Ammon's horn (tissue), 1 donor: ENCODE results near the gene IQCM.

Experiments
- DNase-seq: peaks from one replicate; pipeline ENCODE4 v3.0.0-alpha.2; 2016; ENCODE audit warnings: low spot score

IQCM gene

GRCh38 chr4:149711593-149712365 lies 103.9 kb downstream of the IQCM start:
- no peak for DNase-seq

DNA sequence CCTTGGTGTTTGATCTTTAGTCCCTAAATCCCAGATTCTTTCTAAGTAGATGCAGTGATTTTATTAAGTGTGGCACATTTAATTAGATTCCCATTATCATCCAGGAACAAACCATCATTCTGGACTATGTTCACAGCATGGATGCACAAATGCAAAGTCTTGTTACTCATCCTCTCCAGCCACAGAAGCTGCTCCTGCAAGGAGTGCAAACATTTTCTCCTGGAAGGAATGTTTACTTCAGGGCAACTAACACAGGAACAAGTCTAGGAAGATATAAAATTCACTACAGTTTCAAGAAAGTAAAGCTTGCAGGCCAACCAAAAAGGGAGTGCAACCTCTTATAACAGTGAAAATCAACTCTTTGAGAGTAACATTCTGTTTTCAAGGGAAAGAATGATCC lies 106.0 kb downstream of the IQCM start:
- no peak for DNase-seq

DNA sequence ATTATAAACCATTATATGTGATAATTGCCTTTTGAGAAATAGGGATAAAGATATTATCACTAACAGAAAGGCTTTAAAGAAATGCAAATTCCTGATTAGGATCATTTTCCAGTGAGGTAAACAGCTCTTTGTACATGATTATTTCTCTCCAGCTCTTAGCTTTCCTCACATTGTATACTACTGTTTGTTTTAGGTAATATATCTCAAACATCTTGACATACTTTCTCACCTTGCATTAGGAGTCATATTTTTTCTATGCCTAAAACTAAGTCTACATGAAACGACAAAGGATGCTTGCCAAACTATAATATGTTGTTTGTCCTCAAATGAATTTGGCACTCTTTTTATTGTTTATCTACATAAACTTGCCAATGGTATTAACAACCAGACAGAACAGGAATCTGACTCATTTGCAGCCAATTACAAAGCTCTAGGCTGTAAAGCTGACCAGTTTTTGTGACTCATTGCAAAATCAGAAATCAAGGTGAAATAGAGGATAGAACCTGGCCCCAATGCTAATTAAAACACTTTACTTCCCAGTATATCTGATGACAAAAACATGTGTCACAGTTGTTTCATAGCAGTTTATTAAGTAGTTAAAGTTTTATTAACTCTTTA lies 107.0 kb downstream of the IQCM start:
- DNase-seq = no peak

DNA sequence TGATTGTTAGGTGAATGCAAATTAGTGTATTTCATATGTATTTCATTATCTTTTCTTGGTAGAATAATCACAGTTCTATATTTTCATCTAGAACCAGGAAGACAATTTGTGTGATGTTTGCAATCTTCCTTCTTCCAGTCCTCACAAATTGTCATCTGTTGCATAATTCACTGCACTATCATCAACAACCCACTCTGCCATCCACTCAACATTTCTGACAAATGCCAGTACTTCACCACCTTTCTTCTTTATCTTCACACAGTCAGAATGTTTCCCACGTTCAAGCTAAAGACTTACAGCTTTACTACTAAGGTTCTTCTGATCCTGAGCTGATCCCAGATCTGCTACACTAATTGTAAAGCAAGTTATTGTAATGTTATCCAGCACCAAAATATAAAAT lies 107.8 kb downstream of the IQCM start:
- no peak for DNase-seq

DNA sequence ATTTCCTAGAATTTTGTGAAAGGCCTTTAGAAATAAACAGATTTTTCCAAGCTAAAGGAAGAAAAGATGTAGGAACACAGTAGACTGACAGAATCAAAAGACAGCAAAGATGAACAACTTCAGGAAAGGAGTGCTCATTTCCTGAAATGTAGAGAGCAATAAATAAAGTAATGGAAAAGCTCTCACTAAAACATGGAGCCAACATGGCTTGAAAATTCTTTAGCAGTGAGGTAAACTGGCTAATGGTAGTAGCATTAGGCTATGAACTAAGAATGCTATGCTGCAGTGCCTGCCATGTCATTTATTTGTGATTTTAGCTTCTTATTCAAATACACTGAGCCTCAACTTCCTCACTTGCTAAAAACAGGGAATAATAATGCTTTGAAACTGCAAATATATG lies 108.7 kb downstream of the IQCM start:
- DNase-seq = no peak

GRCh38 chr4:149702414-149703293 lies 113.0 kb downstream of the IQCM start:
- DNase-seq = no peak

GRCh38 chr4:149701435-149702156 lies 114.0 kb downstream of the IQCM start:
- DNase-seq = no peak

DNA sequence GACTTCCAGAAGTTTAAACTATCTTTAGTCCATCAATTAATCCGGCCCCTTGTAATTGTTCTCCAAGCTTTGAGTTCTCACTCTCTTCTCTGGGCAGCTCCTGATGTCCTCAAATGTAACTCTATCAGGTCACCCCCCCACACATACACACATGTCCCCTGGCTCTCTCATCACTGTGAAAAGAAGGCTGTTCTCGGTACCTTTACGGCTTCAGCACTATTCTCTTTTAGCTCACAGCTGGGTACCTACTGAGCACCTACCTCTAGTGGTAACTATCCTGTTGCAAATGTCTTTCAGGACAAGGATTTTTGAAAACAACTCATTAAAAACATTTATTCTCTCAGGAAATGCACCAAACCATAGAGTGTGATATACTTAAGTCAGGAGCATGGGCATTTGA lies 115.4 kb downstream of the IQCM start:
- no peak for DNase-seq

DNA sequence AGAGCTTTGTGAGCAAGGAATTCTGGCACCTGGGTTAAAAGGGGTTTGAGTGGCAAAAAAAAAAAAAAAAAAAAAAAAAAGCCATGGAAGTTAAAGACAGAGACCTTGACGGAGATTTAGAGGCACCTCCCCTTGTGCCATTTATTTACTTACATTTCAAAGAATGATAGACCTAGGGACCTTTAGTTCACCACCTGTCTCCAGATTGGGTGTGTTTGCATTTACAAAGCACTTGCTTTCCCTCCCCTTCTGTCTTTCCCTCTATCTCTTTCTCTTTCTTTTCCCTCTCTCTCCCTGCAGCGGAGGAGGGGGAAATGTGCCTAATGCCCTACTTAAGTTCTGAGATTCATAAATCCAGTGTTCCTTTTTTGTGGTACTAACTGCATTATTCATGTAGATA lies 116.0 kb downstream of the IQCM start:
- DNase-seq = no peak

DNA sequence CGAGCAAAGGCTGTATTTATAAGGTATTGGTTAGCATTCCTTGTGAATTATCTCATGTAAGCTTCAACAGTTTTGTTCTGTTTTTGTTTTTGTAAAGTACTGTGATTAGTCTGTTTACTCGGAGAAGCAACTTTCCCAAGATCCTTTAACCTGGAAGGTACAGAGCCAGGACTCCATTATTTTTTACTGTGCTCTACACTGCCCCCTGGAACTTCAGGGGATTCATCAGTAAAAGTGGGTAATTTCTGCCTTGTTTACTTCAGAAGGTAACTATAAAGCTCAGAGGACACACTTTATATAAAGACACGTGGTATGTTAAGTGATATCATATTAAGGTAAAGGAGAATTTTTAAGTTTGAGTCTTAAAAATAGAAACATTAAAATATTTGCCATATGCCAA lies 124.9 kb downstream of the IQCM start:
- no peak for DNase-seq

DNA sequence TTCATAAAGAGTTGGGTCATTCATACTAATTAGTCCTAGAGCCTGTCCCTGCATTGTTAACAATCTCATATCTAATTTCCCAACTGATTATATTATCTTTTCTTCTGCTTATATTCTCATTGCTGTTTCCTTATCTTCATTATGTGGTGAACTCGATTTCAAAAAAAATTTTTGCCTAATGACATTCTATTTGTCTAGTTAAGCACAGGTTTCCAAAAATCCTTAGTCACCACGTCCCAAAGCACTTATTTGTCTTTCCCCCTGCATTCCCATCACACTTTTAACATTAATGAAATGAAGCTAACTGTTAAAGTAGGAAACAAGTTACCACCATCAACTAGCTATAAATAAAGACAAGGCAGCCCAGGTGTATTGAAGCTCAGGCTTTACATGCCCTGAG lies 131.1 kb downstream of the IQCM start:
- no peak for DNase-seq

- DNase-seq = no peak
Observed at GRCh38 chr4:149676076-149676475, 139.6 kb downstream of the IQCM start.

DNA sequence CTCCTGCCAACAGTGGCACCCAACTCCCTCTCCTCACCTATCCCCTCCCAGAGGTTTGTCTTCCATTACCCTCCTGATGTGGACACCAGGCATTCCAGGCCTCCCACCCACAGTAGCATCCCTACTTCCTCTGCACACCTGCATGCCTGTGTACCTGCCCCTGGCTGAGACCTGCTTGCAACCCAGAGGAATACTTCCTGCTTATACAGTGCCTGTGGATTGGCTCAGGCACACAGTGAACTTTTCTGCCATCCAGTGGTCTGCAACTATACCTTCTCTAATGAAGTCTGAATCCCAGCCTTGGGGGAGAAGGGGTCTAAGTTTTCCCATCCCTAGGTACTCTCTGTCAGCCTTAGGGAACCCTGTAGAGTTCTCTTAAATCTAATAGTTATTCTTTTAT lies 169.9 kb downstream of the IQCM start:
- no peak for DNase-seq

- DNase-seq = no peak
Observed at GRCh38 chr4:149638073-149638472, 177.6 kb downstream of the IQCM start.

DNA sequence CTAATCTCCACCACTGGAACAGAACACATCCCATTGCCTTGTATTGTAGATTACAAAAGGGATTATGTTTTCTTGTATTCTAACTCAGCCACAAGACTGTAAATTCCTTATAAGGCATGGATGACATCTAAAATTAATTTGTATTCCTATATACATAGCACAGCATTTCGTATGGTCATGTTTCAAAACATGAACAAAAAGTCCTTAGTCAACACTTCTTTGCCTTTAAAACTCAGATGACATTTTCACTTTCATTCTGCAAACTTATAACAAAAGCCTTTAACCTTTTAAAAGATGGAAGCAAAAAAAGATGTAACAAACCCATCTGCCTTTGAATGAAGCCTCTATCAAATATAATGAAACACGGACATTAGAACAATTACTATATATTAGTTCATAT lies 181.3 kb downstream of the IQCM start:
- DNase-seq = no peak

DNA sequence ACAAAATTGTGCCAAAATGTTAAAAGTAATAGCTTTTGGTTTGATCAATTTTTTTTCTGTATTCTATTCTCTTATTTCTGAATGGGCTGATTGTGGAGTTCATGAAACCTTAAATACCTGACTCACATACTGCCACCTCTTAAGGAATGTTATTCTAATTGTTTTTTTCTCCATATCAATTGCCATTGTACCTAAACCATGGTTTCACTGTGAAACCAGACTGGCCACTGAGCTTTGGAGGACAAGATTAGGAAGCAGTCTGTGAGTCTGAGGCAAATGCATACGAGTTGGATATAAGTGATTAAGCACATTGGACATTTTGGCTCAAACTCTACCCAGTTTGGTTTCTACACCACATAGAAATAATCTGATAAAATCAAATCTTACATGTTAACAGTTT lies 184.0 kb downstream of the IQCM start:
- no peak for DNase-seq

- no peak for DNase-seq
Observed at GRCh38 chr4:149630064-149630463, 185.6 kb downstream of the IQCM start.

GRCh38 chr4:149605601-149606378 lies 209.9 kb downstream of the IQCM start:
- no peak for DNase-seq

DNA sequence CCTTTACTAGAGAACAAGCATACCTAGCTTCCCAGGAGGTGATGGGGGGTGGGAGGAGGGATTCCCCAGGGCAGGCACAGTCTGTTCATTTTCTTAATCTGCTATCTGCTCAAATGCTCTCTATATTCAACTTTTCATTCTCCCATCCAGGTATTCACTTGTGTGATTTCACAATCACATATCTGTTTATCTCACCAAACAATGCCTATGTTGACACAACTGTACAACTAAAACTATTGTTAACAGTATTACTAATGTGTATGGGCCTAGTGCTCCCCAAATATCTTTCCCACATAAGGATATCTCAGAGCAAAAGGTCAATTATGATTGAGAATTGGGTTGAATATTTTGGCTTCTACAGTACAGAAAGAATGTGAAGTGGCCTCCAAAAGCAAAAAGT lies 210.8 kb downstream of the IQCM start:
- DNase-seq = no peak

DNA sequence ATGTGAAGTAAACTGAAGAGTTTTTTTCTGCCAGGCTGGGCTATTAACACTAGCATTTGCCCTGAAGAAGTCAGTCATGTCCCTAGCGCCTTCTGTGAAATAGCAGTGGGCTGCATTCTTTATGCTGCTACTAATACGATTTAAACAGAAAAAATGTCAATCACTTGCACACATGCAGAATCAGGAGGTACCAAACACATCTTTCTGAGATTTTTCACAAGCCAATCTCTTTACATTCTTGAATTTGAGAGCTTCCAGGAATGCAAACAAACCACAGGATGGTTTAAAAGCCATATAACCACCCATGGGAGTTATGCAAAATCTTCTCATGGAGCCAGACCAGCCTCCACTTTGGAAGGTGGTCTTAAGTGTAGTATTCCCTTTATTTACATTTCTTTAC lies 220.1 kb downstream of the IQCM start:
- no peak for DNase-seq

DNA sequence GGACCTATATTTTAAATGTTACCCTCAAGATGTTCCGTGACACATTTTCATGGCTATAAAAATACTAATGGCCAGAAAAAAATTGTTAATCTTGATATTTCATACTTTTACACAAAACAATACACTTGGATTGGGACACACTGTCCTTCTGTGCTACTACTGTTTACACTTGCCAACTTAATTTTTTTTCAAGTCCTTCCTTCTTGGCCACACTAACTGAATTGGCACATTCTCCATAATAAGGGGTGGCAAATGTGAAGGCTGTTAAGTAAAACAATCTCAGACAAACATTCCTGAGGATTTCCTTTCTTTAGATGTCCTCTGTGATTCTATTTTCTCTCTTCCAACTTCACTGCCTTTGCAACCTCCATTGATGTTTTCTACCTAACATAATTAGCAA lies 225.8 kb downstream of the IQCM start:
- no peak for DNase-seq

- no peak for DNase-seq
Observed at GRCh38 chr4:149584722-149585121, 230.9 kb downstream of the IQCM start.
